Measurements from ENCODE around the gene ETNPPL.

- TF ChIP-seq CTCF (IDR thresholded peaks at IDR 0.05): no peak
- TF ChIP-seq POLR2A (IDR thresholded peaks at IDR 0.05): no peak
These were observed 53.1 kb downstream of the ETNPPL start for GRCh38 chr4:108709722-108710121.
